ENCODE results near the gene MSH5. TPM values are rescaled to one million over a fixed set of nuclear protein-coding genes. Genes with fewer than 3 reads are reported as not detected.
A peak's percentile ranks its signal among the peaks of the same experiment; 100 is the strongest.

Gene MSH5
- total and polyA plus RNA-seq, 9 of the 15 experiments (the other 6 are each of a cell fraction or from before 2014, with no cell fraction given): 12.5 to 104 (median 46.6) TPM

DNA sequence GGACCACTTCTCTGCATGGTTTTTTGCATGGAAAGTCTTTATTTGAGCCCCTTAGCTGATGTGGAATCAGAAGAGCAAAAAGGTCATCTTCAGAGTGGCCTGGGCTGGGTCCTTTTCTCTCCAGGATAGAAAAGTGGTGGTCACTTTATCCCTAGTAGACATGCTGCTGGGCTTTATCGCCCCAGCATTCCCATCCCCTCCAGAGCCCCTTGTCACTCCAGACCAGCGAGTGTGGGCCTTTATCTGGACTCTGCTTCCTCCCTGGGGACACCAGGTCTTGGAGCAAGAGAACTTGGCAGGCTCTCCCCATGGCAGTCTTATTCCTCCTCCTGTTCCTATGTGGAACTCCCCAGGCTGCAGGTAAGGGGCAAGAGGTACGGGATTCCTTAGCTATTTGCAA is 33.2 kb upstream of the MSH5 start, which contains the start of gene LY6G6F (continued):
- TF ChIP-seq, protein P1, sequence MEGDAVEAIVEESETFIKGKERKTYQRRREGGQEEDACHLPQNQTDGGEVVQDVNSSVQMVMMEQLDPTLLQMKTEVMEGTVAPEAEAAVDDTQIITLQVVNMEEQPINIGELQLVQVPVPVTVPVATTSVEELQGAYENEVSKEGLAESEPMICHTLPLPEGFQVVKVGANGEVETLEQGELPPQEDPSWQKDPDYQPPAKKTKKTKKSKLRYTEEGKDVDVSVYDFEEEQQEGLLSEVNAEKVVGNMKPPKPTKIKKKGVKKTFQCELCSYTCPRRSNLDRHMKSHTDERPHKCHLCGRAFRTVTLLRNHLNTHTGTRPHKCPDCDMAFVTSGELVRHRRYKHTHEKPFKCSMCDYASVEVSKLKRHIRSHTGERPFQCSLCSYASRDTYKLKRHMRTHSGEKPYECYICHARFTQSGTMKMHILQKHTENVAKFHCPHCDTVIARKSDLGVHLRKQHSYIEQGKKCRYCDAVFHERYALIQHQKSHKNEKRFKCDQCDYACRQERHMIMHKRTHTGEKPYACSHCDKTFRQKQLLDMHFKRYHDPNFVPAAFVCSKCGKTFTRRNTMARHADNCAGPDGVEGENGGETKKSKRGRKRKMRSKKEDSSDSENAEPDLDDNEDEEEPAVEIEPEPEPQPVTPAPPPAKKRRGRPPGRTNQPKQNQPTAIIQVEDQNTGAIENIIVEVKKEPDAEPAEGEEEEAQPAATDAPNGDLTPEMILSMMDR (IDR thresholded peaks at IDR 0.05 in 2 of 3, conservative IDR thresholded peaks at IDR 0.05 in 1 of 3; ENCODE audit: insufficient read depth in 2 of 3, low read depth in 1 of 3, low read length in 3 of 3): peak in 1 of 3 experiments; percentile 3; a peak in 1 of 6 replicates
- TF ChIP-seq ZNF583 (CRISPR knock-in tag; IDR thresholded peaks at IDR 0.05) (peak; percentile 10; the same call in 1 of the 2 replicates), ZNF224 (CRISPR knock-in tag; IDR thresholded peaks at IDR 0.05) (no peak), NCOR1 (IDR thresholded peaks at IDR 0.05) (no peak; the same call in 1 of the 2 replicates), TCF7L2 (IDR thresholded peaks at IDR 0.05; ENCODE audit: low read depth, low read length) (no peak), NFXL1 (CRISPR knock-in tag; IDR thresholded peaks at IDR 0.05) (no peak), HDAC8 (tag; IDR thresholded peaks at IDR 0.05) (no peak), TCF3 (CRISPR knock-in tag; IDR thresholded peaks at IDR 0.05) (peak; percentile 63), YY1 (IDR thresholded peaks at IDR 0.05; ENCODE audit: borderline replicate concordance in 1 of 3, control insufficient read depth in 1 of 3, extremely low read depth in 1 of 3, insufficient read depth in 3 of 3, insufficient read length in 1 of 3, insufficient replicate concordance in 2 of 3, low read depth in 1 of 3, low read length in 2 of 3) (no peak), RBM14 (IDR thresholded peaks at IDR 0.05; ENCODE audit: borderline replicate concordance, insufficient read depth, low read depth, low read length) (no peak), HOXB6 (CRISPR knock-in tag; IDR thresholded peaks at IDR 0.05; ENCODE audit: borderline replicate concordance) (no peak), MED1 (CRISPR knock-in tag; IDR thresholded peaks at IDR 0.05; ENCODE audit: borderline replicate concordance) (no peak), FUS (optimal IDR thresholded peaks at IDR 0.05; ENCODE audit: low read depth, low read length) (no peak), CBFA2T3 (IDR thresholded peaks at IDR 0.05) (peak; percentile 73), GTF2F1 (IDR thresholded peaks at IDR 0.05; ENCODE audit: low read depth, low read length) (no peak), ZNF384 (IDR thresholded peaks at IDR 0.05; ENCODE audit: low read depth, low read length) (no peak), RBM39 (optimal IDR thresholded peaks at IDR 0.05; ENCODE audit: low read depth, low read length) (no peak), GATA2 (CRISPR knock-in tag; IDR thresholded peaks at IDR 0.05) (no peak), ZNF253 (CRISPR knock-in tag; conservative IDR thresholded peaks at IDR 0.05) (no peak), HDAC6 (IDR thresholded peaks at IDR 0.05; ENCODE audit: low read depth, low read length) (no peak), ELF4 (CRISPR knock-in tag; IDR thresholded peaks at IDR 0.05) (no peak)
- TF ChIP-seq, protein P2, sequence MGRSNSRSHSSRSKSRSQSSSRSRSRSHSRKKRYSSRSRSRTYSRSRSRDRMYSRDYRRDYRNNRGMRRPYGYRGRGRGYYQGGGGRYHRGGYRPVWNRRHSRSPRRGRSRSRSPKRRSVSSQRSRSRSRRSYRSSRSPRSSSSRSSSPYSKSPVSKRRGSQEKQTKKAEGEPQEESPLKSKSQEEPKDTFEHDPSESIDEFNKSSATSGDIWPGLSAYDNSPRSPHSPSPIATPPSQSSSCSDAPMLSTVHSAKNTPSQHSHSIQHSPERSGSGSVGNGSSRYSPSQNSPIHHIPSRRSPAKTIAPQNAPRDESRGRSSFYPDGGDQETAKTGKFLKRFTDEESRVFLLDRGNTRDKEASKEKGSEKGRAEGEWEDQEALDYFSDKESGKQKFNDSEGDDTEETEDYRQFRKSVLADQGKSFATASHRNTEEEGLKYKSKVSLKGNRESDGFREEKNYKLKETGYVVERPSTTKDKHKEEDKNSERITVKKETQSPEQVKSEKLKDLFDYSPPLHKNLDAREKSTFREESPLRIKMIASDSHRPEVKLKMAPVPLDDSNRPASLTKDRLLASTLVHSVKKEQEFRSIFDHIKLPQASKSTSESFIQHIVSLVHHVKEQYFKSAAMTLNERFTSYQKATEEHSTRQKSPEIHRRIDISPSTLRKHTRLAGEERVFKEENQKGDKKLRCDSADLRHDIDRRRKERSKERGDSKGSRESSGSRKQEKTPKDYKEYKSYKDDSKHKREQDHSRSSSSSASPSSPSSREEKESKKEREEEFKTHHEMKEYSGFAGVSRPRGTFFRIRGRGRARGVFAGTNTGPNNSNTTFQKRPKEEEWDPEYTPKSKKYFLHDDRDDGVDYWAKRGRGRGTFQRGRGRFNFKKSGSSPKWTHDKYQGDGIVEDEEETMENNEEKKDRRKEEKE (IDR thresholded peaks at IDR 0.05; ENCODE audit: borderline replicate concordance in 1 of 2, control insufficient read depth in 1 of 2, low read depth in 2 of 2, low read length in 1 of 2): no peak
